ENCODE measurements around the gene NODAL. TPM values are rescaled to one million over a fixed set of nuclear protein-coding genes. Genes with fewer than 3 reads are reported as not detected.

Gene NODAL
- total RNA-seq, 2 donors from 2014 or later, result not detected

GRCh38 chr10:70440296-70441160 is 953 bp downstream of the NODAL start:
- intact Hi-C loops (cut with DNase I, micrococcal nuclease), result no loop called here
- peak; percentile 3 for ATAC-seq
- no peak for DNase-seq

GRCh38 chr10:70437721-70438120 is 3.8 kb downstream of the NODAL start:
- ATAC-seq, result no peak
- intact Hi-C loops (cut with DNase I, micrococcal nuclease), result no loop called here
- DNase-seq, result no peak

DNA sequence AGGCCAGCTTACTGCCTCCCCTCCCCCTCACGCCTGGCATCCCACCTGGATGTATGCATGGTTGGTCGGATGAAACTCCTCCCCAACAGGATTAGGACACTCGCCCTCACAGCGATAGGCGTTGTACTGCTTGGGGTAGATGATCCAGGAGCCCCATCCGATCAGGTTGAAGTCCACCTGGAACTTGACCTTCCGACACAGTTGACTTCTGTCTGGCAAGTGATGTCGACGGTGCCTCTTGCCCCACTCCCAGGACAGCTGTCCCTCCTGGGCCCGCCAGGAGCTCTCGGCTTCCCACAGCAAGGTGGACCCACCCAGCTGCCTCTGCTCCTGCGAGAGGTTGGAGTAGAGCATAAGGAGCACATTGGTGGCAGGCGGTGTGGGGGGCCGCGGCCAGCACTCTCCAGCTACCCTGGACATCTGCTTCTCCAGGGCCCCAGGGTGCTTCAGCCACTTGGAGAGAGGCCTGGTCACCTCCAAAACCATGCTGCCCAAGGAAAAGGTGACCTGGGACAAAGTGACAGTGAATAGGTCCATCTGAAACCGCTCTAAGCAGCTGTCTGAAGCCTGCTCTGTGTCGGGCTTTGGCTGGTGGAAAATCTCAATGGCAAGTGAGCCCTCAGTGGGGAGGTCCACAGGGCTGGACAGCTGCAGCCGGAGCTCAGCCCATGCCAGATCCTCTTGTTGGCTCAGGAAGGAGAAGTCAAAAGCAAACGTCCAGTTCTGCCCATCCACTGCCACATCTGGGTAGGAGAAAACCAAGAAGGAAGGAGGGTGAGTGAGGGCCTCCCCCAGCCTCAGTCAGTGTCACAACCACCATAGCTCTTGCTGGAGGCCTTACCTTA is 6.0 kb downstream of the NODAL start:
- DNase-seq, result no peak
- intact Hi-C loops (cut with DNase I, micrococcal nuclease), result no loop called here
- no peak for ATAC-seq

DNA sequence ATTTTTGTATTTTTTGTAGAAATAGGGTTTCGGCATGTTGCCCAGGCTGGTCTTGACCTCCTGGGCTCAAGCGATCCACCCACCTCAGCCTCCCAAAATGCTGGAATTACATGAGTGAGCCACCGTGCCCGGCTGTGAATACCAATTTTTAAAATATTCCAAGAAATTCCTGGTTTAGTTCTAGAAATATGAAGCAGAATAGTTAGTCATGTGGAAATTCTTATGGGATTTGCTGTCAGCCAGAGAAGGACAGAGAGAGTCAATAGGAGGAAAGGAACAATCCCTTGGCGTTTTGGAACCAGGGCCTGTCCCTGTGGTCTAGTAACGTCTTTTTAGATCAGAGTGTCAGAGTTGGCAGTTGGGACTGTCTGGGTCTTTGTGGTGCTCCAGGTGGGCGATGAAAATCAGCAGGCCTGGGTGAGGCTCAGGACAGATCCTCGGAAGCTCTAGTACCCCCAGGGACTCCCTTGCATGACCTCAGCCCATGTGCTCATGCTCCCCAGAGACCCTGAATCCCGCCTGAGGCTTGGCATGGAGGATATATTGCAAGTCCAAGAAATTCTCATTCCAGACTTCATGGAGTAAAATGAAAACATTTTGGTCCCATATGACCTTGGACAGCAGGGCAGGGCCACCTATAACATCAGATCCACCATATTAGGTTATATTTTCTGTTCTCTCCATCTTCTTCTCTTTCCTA is 7.8 kb downstream of the NODAL start:
- DNase-seq, result no peak
- intact Hi-C loops (cut with DNase I, micrococcal nuclease), result no loop called here
- ATAC-seq, result no peak

GRCh38 chr10:70432561-70433263 is 8.8 kb downstream of the NODAL start:
- ATAC-seq (no peak), DNase-seq (no peak)
- intact Hi-C loops (cut with DNase I, micrococcal nuclease), result no loop called here

DNA sequence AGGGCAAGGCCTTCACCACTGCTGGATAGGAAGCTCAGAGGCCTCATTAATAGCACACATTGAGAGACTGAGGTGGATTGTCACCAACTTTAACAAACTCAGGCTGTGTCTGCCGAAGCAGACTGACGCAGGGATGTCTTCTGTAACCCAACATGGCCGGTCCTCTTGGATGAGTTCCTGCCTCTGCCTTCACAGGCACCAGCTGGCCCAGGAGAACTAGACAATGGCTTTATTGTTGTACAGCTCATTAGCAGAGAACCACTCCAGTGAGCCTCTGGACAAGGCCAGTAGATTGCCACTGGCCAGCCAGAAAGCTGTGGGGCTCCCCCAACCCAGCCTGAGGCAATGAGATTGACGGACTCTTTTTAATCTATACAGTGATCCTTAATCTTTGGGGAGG is 9.4 kb downstream of the NODAL start:
- DNase-seq (no peak), ATAC-seq (peak; percentile 36)
- intact Hi-C loops (cut with DNase I, micrococcal nuclease), result no loop called here

DNA sequence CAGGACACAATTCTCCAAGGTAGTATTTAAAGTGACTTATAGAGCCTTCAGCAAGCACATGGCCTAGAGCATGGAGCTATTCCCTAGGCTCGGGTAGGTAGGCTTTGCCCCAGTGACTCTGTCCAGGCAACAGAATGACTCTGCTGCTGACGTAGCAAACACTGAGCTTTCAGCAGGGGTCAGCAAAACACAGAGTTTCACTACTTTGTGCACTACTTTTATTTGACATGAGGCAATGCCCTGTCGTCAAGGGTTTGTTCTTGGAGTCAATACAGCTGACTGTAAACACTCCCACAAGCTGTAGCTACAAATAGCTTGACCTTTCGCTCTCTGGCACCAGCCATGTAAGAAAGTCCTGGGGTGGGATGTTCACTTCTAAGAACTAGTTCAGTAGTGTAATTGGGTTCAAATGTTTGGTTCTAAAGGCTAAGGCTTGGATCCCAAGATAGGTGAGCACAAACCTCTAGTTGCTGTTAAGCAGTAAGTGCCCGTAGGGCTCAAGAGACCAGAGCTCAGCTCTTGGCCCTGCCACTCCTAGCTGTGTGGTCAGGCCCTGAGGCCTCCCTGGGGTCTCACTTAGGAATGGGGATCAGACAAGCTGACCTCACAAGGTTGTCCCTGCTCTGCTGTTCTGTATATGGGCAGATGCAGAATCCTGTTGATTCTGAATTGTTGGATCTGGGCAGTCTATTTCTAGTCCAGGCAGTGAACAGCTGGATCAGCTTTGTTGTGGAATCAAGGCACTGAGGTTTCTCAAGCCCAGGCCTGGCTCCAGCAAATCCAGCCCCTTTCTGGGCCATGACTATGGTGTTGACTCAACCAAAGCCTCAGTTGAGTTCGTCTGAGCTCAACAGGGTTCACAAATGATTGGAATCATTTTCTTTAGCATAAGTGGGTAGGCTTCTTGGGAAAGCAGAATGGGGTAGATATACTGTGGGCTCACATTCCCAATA is 10.7 kb downstream of the NODAL start:
- ATAC-seq (peak; percentile 64), DNase-seq (peak in 1 of 2 donors; percentile 62)
- intact Hi-C loops (cut with DNase I, micrococcal nuclease), result no loop called here

- intact Hi-C loops (cut with DNase I, micrococcal nuclease), result no loop called here
- ATAC-seq (peak; percentile 12), DNase-seq (no peak)
Observed at GRCh38 chr10:70426823-70427222, 14.7 kb downstream of the NODAL start.

- ATAC-seq (peak; percentile 94), DNase-seq (no peak)
- intact Hi-C loops (cut with DNase I, micrococcal nuclease), result no loop called here
Observed at GRCh38 chr10:70425096-70425495, 16.4 kb downstream of the NODAL start.

DNA sequence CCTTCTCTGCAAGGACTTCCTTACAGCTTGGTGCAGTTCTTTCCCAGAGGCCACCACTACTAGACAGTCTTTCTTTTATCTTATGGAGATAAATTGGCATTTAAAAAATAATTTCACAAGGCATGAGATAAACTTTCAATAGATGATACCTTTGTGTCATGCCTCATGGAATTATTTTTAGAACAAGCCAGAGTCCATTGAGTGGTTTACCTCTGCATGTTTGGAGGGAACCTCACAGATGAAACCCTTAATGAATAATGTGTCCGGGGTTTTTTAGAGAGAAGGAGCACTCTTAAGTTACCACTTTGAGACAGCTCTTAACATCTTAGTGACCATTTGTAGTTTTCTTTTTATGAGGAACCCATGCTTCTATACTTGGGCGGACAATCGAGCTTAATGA is 17.2 kb downstream of the NODAL start:
- DNase-seq (no peak), ATAC-seq (no peak)
- intact Hi-C loops (cut with DNase I, micrococcal nuclease), result no loop called here

DNA sequence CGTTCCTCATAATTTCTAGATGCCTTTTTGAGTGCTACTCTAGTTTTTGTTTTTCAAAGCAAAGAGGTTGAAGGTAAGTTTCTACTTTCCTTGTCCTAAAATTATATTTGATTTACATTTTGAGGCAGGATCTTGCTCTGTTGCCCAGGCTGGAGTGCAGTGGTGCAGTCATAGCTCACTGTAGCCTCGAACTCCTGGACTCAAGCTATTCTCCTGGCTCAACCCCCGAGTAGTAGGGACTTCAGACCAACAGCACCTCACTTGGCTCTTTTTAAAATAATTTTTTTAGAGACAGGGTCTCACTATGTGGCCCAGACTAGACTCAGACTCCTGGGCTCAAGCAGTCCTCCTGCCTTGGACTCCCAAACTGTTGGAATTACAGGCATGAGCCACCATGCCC is 22.8 kb downstream of the NODAL start:
- DNase-seq (no peak), ATAC-seq (no peak)
- intact Hi-C loops (cut with DNase I, micrococcal nuclease), result no loop called here

DNA sequence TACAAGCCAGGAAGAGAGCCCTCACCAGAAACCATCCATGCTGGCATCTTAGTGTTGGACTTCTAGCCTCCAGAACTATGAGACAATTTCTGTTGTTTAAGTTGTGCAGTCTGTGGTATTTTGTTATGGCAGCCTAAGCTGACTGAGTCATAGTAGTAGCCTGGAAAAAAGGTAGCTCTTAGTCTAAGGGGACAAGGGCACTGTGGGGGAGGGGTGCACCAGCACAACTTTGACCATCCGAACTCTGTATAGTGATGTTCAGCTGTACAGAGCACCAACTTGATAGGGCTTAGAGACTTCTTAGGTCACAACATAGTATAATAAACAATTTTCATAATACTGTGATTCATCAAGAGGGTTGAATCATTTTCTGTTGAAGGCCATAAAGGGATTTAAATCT is 23.3 kb downstream of the NODAL start:
- ATAC-seq (no peak), DNase-seq (no peak)
- intact Hi-C loops (cut with DNase I, micrococcal nuclease), result no loop called here

- DNase-seq, result no peak
- no peak for ATAC-seq
- intact Hi-C loops (cut with DNase I, micrococcal nuclease), result no loop called here
Observed at GRCh38 chr10:70417568-70417967, 23.9 kb downstream of the NODAL start.

DNA sequence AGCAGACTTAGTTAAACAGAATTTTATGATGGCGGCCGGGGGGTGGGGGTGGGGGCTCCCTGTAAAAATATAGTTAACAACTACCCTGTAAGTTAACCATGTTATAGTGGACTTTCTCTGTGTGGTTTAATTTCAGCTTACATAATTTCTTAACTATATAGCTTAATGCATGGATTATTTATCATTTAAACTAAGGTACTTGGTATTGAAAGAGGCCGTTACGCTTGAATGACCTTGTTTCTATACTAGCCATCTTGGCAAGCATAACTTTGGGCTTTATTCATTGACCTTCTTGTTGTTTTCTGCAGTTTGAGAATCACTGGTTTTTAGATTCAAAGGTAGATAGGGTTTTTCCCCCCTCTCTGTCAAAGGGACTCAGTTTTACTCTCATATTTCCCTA is 29.1 kb downstream of the NODAL start:
- DNase-seq (no peak), ATAC-seq (no peak)
- intact Hi-C loops (cut with DNase I, micrococcal nuclease), result no loop called here

DNA sequence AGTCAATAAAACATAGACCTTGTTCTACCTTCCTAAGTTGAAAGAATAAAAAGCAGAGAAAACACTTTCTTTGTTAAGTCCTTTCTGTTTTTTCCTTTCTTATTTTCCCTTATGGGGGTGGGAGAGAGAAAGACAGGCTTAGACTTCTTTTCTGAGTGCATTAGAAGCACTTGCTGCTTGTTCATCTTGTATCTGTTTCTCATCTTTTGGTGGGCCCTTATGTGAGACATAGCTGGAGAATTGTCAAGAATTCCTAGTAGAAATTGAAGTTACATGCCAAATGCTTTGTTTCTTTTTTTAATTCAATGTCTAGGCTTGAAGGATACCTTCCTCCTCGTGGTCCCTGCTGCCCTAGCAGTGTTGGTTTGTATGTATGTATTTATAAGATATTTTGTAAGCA is 30.9 kb downstream of the NODAL start:
- DNase-seq (no peak), ATAC-seq (no peak)
- intact Hi-C loops (cut with DNase I, micrococcal nuclease), result no loop called here

DNA sequence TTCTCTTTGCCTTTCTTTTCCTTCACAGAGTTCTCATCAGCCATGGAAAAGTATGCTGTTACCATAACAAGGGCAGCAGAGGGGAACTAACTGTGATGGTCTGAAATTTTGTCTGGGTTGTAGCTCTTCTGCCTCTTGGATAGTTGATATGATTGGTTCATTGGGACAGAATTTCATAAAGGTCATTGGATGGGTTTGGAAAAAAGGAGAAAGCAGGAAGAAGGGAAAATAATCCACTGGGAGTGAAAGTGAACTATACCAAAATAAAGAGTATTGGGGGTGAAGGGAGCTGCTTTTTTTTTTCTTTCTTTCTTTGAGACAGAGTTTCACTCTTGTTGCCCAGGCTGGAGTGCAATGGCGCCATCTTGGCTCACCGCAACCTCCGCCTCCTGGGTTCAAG is 31.7 kb downstream of the NODAL start:
- intact Hi-C loops (cut with DNase I, micrococcal nuclease), result no loop called here

GRCh38 chr10:70405037-70405824 is 36.2 kb downstream of the NODAL start:
- intact Hi-C loops (cut with DNase I, micrococcal nuclease), result no loop called here
- DNase-seq (peak; percentile 72 to 90), ATAC-seq (peak; percentile 78)

More for the DNA sequence above, 31.7 kb downstream of the NODAL start:
- DNase-seq (no peak), ATAC-seq (no peak)

Measured in left colon (tissue), 2 donors.